AG09309 (cell line): Measurements from ENCODE around the gene OSBPL5.

ENCODE experiments used
- DNase-seq: peaks from one replicate; pipeline ENCODE4 v3.0.0-alpha.2; 2010; ENCODE audit warnings: low read depth
- H3K4me3 ChIP-seq: 2 replicates; pipeline ENCODE4 v1.5.1; 2011; ENCODE audit warnings: mild to moderate bottlenecking, low read depth, low read length, moderate library complexity; ENCODE audit not compliant: control insufficient read depth
- TF ChIP-seq, protein P1 (sequence below): IDR thresholded peaks from 2 replicates; pipeline ENCODE4 v1.5.1; 2011; ENCODE audit warnings: mild to moderate bottlenecking, low read depth, low read length, inconsistent platforms; ENCODE audit not compliant: insufficient read depth, control insufficient read depth; ENCODE audit errors: missing control alignments

The OSBPL5 gene

DNA sequence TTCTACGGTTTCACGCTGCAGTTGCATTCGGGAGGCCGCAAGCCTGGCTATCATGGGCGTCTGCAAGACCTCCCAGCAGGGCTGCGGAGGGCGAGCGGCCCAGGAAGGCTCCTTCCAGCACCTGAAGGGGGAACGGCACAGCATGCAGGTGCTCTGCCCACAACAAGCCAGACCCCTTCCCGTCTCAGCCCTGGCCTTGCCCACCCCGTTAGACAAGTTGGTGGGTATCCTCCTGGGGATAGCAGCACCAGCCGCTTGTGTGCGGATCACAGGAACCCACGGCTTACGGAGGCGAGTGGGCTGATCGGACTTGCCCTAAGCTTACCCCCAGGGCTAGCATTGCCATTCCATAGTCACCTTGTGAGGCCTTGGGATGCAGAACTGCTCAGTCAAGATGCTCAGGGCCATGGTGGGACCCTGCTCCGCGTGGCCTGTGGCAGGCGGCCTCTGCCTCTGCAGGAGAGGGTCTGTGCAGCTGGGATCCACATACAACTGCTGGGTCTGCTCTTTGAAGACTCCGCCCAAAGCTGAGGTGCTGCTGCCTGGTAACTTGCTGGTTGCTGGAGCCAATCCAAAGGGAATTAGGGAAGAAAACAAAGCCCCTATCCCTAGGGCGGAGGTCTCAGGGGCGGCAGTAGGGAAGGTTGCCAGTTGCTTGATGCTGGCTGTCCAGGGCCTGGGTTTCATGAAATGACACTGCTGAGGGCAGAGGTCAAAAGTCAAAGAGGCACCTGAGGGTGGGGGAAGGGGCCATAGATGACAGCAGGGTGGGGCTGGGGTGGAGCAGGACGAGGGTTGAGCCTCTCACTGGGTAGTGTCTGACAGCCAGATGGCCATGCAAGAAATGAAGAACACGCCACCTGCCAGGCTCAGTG is 1.4 kb upstream of the OSBPL5 start:
- TF ChIP-seq, protein P1, sequence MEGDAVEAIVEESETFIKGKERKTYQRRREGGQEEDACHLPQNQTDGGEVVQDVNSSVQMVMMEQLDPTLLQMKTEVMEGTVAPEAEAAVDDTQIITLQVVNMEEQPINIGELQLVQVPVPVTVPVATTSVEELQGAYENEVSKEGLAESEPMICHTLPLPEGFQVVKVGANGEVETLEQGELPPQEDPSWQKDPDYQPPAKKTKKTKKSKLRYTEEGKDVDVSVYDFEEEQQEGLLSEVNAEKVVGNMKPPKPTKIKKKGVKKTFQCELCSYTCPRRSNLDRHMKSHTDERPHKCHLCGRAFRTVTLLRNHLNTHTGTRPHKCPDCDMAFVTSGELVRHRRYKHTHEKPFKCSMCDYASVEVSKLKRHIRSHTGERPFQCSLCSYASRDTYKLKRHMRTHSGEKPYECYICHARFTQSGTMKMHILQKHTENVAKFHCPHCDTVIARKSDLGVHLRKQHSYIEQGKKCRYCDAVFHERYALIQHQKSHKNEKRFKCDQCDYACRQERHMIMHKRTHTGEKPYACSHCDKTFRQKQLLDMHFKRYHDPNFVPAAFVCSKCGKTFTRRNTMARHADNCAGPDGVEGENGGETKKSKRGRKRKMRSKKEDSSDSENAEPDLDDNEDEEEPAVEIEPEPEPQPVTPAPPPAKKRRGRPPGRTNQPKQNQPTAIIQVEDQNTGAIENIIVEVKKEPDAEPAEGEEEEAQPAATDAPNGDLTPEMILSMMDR, result no peak
- no peak overlapping the region for H3K4me3 ChIP-seq
- DNase-seq, result no peak

- H3K4me3 ChIP-seq, result no peak overlapping the region
- no peak for DNase-seq
- TF ChIP-seq, protein P1, result no peak
Observed at GRCh38 chr11:3165916-3166267, 782 bp upstream of the OSBPL5 start.

- no peak for DNase-seq
- TF ChIP-seq, protein P1, result no peak
Observed at GRCh38 chr11:3164552-3165151, 458 bp downstream of the OSBPL5 start.

GRCh38 chr11:3164138-3164551 is 965 bp downstream of the OSBPL5 start:
- DNase-seq, result no peak
- TF ChIP-seq, protein P1, result no peak
- peak overlapping the region; percentile 86 for H3K4me3 ChIP-seq

More at GRCh38 chr11:3164552-3165151, 458 bp downstream of the OSBPL5 start:
- peak overlapping the region; percentile 86 for H3K4me3 ChIP-seq

GRCh38 chr11:3163241-3163981 is 1.7 kb downstream of the OSBPL5 start:
- TF ChIP-seq, protein P1, result no peak
- peak overlapping the region; percentile 86 for H3K4me3 ChIP-seq

DNA sequence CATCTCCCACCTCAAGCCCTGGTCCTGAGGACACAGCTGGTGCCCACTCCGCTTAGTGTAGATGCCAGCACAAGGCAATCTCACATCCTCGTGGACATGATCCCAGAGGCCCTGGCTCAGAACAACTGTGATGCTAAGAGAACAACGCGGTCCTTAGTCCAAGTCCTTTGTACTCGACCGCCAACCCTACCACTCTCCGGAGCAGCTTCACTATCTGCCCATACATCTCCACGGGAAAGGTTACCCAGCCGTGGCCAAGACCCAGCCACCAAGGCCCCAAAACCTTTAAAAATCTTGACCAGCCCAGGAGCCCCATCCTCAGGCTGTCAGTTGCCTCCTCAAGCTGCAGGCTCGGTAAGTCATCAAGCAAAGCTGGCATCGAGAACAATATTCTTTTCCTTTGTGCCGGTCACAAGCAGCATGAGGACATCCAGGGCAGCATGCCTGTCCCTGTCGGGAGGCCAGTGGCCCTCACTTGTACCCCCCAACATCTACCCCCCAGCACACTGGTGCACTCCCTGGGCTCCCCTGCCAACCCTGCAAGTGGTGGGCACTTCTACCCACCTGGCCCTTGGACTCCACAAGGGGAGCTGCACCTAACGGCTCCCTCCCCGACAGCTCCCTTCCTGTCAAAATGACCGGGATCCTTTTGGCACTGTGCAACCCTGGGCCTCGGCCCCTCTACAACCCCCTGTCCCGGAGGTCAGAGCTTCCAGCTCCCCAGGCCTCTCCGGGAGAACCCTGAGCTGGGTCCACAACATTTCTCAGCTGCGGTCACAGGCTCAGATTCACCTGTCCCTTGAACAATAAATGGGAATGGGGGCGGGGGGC is 2.5 kb downstream of the OSBPL5 start:
- H3K4me3 ChIP-seq, result no peak overlapping the region
- TF ChIP-seq, protein P1, result no peak
- DNase-seq, result no peak

More at GRCh38 chr11:3163241-3163981, 1.7 kb downstream of the OSBPL5 start:
- no peak for DNase-seq
